GM18517 (cell line): Measurements from ENCODE around the gene MAOB.

Source experiments
- ATAC-seq: cut with Tn5 transposase; IDR thresholded peaks from one replicate; pipeline ENCODE4 v1.9.1; 2021; ENCODE audit warnings: mild to moderate bottlenecking, moderate library complexity; ENCODE audit not compliant: unreplicated experiment

The MAOB gene

GRCh38 chrX:43861750-43862149 is 20.5 kb downstream of the MAOB start:
- ATAC-seq: no peak

GRCh38 chrX:43860646-43861370 is 21.4 kb downstream of the MAOB start:
- ATAC-seq: no peak

GRCh38 chrX:43853225-43853828 is 28.9 kb downstream of the MAOB start:
- ATAC-seq: no peak

- ATAC-seq: no peak
These were observed 31.6 kb downstream of the MAOB start for GRCh38 chrX:43850629-43851028.

GRCh38 chrX:43849173-43849572 is 33.1 kb downstream of the MAOB start:
- no peak for ATAC-seq

GRCh38 chrX:43847352-43847751 is 34.9 kb downstream of the MAOB start:
- ATAC-seq: no peak

GRCh38 chrX:43846558-43846957 is 35.7 kb downstream of the MAOB start:
- ATAC-seq: no peak

GRCh38 chrX:43845776-43846175 is 36.5 kb downstream of the MAOB start:
- no peak for ATAC-seq

GRCh38 chrX:43840265-43840664 is 42.0 kb downstream of the MAOB start:
- no peak for ATAC-seq

GRCh38 chrX:43836435-43837184 is 45.6 kb downstream of the MAOB start:
- no peak for ATAC-seq

GRCh38 chrX:43835559-43835958 is 46.7 kb downstream of the MAOB start:
- ATAC-seq: no peak

- no peak for ATAC-seq
These were observed 54.5 kb downstream of the MAOB start for GRCh38 chrX:43827791-43828190.

- no peak for ATAC-seq
These were observed 60.2 kb downstream of the MAOB start for GRCh38 chrX:43822014-43822413.

GRCh38 chrX:43817444-43817843 is 64.8 kb downstream of the MAOB start:
- no peak for ATAC-seq

GRCh38 chrX:43815209-43815608 is 67.0 kb downstream of the MAOB start:
- no peak for ATAC-seq

GRCh38 chrX:43813898-43814297 is 68.4 kb downstream of the MAOB start:
- no peak for ATAC-seq

- no peak for ATAC-seq
These were observed 68.9 kb downstream of the MAOB start for GRCh38 chrX:43813319-43813718.

- ATAC-seq: no peak
These were observed 72.8 kb downstream of the MAOB start for GRCh38 chrX:43809463-43809862.

- ATAC-seq: no peak
These were observed 74.0 kb downstream of the MAOB start for GRCh38 chrX:43808231-43808630.

- no peak for ATAC-seq
These were observed 76.7 kb downstream of the MAOB start for GRCh38 chrX:43805579-43805978.

GRCh38 chrX:43804021-43804420 is 78.2 kb downstream of the MAOB start:
- no peak for ATAC-seq
